Hematopoietic multipotent progenitor cell treated with erythropoietin and hydrocortisone succinate and interleukin-3 and kit ligand, for 4 days (in vitro differentiated cells): ENCODE results near the gene HS3ST3A1.
"Not testable (repeated sequence)": the region's sequence is repeated elsewhere in the genome, so short reads cannot be mapped to it uniquely, and the experiment has no call there.

Experiments used
- DNase-seq: peaks from one replicate; pipeline ENCODE4 v3.0.0-alpha.2; 2015

HS3ST3A1 gene

DNA sequence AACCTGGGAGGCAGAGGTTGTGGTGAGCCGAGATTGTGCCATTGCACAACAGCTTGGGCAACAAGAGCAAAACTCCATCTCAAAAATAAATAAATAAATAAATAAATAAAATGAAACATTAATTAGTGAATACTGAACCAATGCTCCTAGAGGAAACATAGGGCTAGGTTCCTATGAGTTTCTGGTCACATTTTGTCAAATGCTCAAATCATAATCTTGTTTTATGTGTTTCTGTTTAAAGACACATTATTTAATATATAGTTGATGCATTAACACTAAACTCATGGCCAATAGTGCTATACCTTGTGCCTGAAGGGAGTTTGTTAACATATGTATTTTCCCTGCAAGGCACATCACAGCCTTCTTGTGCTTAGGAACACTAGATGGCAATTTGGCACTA is 66.8 kb downstream of the HS3ST3A1 start:
- DNase-seq, result no peak

DNA sequence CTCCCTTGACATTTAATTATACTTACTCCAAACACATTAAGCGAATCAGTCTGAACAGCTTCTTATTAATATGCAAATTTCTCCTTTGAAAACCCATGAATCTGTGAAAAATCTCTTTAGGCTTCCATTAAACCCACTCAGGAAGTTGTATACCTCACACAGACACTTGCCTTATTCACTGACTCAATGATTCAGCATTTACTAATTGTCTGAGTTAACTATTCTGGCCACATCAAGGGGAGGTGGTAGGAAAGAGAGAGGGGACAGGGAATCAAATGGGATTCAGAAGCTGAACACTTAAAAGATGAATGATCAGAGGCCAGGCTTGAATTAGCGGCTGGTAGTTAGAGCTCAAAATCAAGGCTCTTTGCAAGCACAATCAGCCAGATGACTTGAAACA is 70.0 kb downstream of the HS3ST3A1 start:
- no peak for DNase-seq

DNA sequence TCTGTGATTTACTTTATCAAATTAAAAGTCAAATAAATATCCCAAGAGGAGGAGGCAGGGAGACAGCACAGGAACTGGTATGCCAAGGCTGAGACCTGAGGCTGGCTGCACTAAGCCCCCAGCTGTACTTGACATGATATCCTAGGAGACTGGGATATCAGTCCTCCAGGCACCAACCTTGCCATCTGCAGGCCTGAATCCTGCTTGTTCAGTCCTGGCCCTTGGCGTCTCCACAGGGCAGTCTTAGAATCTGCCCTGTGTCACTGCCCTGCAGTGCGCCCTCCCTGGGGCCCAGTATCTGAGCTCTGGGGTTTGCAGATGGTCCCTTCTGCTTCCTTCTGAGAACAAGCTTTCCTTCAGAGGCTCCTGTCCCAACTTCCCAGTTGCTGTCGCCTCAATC is 75.9 kb downstream of the HS3ST3A1 start:
- DNase-seq, result no peak

DNA sequence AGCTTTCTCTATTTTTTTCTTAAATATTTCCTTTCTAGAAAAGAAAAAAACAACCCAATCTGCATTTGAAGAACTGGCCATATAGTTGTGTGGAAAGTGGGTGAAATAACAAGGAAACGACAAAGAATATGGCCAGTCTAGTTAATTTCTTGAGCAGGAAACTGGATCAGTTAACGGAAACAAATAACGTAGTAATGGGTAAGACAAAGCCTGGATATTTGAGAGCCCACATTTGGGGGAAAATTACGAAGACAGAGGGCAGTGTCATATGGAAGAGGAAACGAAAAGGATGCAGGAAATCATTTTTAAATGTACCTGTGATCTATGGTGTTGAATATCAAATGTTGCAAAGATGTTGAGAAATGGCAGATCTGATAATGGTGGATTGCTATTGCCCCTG is 78.6 kb downstream of the HS3ST3A1 start:
- no peak for DNase-seq

DNA sequence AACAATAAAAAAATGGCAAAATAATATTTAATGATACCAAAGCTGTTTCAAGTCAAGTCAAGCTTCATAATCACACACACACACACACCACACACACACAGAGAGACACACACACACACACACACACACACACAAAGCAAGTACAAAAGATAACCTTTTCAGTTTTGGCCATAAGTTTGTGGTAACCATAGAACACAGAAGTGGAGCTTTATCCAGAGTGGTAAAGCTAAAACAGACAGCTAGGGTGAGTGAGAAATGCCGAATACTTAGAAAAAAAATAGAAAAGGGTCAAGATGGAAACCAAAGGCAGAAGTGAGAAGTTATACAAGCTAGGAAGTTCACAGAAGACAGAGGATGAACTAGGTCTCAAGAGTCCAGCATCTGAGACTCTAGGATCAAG is 79.0 kb downstream of the HS3ST3A1 start:
- DNase-seq, result no peak

DNA sequence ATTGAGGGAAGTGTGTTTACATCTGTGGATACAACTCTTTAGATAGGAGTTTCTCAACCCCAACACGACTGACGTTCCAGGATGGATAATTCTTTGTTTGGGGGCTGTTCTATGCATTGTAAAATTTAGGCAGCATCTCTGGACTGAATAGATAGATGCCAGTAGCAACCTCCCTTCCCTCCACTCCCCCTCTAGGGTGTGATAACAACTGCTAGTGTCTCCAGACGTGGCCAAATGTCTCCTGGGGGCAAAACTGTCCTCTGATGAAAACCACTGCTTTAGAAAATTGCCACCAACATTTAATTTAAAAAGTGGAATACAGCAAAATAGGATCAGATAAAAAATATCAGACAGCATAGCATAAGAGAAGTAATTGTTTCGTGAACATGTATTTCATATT is 79.9 kb downstream of the HS3ST3A1 start:
- DNase-seq, result no peak

DNA sequence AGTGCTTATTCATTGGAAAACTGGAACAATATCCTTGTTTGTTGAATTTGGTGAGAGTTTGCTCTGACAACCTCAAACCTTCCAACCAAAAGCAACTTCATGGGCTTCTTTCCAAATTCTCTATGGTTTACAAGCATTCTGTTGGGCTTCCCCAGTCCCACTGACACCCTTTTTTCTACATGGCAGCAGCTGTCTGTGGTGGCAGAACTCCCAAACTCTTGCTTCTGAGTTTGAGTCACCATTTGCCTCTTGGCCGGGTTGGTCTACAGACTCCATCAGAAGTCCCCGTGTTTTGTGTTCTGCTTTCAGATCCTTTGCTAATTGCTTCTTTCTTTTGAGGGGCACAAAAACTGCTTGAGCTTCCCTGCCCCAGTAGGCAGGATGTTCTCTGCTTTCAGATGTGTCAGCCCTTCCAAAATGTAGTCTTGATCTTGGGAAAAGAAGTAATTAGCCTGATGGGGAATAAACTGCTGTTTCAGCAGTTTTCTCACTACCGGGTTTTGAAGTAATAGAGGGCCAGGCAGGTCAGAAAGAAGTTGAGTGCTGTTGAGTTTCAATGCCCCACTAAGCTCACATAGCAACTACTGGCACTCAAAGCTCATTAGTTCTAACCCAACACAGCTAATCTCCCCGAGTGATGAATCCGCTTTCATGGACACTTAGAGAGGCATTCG is 80.7 kb downstream of the HS3ST3A1 start:
- no peak for DNase-seq

DNA sequence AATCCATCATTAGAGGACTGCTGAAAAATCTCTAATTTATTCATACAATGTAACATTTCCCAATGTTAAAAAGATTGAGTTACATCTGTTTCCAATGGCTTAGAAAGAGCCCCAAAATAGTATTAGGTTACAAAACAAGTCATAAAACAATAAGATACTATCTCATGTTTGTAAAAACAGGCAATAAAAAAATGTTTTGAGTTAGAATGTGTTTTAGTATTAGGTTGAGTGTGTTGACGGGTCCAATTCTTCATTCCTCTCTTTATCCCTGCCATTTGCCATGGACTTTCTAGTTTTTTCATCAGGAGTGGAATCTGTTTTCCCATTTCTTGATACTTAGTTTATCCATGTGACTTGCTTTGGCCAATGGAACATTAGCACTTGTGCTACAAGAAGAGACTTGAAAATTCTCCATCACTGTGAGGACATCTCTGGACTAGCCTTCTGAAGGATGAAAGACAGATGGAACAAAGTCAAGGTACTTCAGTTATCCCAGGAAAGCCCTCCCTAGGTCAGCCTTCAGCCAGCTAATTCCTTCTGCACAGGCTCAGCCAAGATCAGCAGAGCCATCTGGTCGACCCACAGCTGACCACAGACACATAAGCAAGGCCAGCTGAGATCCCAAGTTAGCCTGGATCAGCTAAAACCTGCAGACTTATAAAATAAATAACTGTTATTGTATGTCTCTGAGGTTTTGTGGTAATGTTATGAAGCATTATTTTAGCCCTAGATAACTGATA is 83.3 kb downstream of the HS3ST3A1 start:
- DNase-seq, result no peak

DNA sequence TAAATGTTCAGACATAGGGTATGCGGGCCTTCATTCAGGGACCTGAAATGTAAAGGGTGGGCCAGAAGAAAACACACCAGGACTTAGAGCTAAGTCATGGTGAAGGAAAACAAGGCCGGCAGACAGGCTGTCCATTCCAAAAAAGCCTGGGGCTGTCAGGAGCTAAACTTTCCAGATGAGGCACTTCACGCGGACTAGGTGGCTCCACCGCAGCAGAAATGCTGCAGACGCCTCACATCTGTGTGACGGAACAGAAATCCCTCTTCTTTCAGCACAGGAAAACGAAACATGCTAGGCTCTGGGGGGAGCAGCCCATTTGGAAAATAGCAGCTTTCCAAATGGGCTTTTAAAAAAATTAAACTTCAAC is 88.7 kb downstream of the HS3ST3A1 start:
- DNase-seq, result no peak

DNA sequence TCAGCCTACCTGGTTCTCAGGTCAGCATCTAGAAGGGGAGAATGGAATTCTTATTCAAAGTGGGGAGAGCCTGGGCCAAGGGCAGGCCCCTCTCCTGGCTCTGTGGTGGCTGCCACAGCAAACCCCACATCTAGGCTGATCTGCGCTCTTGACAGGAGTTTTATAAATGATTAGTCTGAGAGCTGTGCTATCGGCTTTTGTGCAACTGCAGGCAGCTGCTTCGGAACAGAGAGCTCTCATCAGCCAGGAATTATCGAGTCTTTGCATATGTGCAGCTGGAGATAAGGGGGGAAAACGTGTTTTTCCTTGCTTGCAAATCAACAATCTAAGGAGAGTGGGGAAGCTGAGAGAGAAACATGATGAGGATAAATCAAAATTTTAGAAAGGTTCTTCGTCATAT is 91.7 kb downstream of the HS3ST3A1 start:
- DNase-seq, result peak; percentile 90

DNA sequence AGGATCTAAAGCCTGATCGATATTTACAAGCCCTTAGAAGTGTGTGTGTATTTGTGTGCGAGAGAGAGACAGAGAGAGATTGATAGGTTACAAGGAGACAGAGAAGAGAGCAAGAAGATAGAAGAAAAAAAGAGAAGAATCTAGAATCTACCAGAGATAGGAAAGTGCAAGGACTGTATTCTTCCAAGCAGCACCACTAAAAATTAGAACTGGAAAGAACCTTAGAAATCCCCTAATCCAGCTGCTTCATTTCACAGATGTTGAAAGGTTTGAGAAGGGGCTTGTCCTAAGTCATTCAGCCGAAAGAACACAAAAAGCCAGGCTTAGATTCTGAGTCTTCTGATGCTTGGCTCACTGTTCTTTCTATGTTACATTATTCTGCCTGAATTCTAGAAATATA is 92.2 kb downstream of the HS3ST3A1 start:
- peak; percentile 15 for DNase-seq

DNA sequence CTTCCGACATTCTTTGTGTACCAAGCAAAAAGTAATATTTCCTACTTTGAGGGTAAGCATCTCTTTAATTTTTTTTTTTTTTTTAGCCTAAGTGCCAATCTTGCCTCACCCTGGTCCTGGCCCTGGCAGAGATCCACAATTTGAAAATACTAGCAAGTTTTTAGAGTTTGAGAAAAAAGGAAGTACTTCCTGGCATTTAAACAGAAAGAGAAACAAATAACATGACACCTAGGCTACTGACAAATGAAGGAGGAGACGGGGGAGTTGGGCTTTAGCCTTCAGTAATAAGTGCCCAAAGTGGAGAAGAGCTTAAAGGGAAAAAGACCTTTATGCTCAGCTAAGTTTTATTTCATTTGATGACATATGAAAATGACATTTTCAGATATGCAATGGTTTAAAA is 92.8 kb downstream of the HS3ST3A1 start:
- DNase-seq, result peak; percentile 73

DNA sequence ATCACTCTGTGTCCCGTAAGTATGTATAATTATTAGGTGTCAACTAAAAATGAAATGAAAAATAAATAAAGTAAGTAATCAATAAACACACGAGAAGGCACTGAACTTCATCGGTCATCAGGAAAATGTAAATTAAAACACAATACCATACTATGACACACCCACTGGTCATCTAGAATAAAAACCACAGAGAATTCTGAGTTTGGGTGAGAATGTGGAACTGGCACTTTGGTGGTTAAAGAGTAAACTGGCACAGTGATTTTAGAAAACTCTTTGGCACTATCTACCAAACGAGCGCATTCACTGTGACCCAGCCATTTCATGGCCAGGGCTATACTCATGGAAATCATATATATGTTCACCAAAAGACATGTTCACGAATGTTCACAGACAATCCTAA is 98.2 kb downstream of the HS3ST3A1 start:
- DNase-seq, result no peak

DNA sequence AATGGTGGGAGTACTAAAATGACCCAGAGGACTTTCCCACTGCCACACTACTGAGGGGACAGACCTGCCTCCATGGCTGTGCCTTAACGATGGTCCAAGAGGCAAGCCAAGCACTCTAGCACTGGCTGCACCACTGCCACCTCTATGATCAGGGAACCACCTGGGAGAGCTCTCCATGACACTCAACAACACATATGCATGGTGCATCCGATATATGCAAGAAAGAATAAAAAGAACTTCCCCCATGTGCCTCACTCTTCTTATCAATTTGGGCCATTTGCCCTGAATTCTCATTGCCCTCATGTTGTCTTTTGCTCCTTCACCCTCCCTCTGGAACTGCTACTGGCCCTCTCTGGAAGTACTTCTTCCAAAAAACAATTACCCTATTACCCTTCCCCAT is 99.5 kb downstream of the HS3ST3A1 start:
- DNase-seq, result no peak

DNA sequence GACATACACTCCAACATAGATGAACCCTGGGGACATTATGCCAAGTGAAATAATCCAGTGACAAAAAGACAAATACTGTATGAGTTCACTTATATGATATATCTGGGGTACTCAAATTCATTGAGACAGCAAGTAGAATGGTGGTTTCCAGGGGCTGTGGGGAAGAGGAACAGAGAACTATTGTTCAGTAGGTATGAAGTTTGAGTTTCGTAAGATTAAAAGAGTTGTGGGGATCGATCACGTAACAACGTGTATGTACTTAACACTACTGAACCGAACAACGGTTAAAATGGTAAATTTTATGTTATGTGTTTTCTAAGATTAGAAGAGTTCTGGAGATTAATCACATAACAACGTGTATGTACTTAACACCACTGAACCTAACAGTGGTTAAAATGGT is 100.8 kb downstream of the HS3ST3A1 start:
- DNase-seq, result no peak

DNA sequence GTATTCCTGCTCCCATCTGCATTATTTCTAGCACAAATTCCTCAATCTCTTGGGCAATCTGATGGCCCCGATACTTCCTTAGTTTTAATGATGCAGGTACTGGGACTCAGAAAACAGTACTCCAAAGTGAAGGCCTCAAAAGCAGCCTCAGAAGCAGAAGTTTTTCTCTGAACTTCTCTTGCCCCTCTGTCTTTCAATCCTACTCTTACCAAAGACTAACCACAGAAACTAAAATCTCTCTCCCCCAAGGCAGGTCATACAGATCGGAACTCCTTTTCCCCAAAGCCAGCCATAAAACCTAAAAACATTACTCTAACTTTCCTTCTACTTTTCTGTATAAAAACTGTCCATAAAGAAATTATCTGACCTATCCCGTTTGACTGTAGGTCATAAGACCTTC is 103.5 kb downstream of the HS3ST3A1 start:
- DNase-seq, result no peak

DNA sequence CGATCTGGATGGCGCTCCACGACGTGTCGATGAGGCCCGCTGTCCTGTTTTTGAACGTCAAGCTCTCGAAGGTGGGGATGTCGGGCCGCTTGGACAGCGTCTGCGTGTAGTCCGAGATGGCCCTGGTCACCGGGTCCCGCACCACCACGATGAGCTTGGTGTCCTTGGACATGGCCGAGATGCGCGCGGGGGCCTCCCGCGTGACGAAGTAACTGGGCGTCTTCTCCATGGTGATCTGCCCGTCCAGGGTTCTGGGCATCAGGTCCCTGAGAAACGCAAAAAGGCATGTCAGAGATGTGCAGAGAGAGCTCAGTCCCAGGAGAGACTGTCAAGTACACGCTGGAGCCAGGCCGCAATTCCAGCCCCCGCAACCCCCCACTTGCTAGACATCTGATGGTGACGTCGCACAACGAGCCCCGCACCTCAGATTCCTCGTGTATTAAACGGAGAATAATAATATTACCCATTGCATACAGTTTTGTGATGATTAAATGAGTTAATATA is 105.1 kb downstream of the HS3ST3A1 start:
- DNase-seq, result not testable (repeated sequence)

DNA sequence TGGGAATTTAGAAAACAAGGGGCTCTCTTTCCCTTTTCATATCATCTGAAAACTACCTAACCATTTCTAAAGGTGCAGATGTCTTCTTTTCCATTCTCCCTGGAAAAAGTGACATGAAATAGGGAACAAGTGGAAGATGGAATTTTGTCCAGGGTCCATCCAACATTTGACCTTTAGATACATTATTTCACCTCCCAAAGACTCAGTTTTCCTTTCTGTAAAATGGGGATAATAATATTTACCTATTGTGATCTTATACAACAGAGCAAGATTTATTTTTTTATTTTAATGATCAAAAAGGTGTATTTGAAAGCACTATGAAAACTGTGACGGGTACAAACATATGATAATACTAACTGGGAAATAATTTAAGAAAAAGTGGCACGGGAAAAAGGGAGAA is 106.3 kb downstream of the HS3ST3A1 start:
- DNase-seq, result no peak

DNA sequence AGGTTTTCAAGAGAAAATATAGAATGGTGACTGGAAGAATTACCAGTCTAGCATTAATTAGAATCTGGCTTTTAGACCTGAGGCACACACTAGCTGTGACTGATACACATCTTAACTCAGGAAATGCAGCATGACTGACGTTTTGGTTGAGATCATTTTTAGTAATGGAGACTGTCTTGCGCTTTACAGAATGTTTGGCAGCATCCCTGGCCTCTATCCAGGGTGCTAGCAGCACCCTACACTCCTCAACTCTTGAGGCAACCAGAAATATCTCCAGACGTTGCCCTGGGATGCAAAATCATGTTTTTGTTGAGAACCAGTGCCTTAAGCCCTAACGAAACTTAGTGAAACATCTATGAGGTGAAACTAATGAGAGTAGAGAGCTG is 109.0 kb downstream of the HS3ST3A1 start:
- DNase-seq, result no peak

DNA sequence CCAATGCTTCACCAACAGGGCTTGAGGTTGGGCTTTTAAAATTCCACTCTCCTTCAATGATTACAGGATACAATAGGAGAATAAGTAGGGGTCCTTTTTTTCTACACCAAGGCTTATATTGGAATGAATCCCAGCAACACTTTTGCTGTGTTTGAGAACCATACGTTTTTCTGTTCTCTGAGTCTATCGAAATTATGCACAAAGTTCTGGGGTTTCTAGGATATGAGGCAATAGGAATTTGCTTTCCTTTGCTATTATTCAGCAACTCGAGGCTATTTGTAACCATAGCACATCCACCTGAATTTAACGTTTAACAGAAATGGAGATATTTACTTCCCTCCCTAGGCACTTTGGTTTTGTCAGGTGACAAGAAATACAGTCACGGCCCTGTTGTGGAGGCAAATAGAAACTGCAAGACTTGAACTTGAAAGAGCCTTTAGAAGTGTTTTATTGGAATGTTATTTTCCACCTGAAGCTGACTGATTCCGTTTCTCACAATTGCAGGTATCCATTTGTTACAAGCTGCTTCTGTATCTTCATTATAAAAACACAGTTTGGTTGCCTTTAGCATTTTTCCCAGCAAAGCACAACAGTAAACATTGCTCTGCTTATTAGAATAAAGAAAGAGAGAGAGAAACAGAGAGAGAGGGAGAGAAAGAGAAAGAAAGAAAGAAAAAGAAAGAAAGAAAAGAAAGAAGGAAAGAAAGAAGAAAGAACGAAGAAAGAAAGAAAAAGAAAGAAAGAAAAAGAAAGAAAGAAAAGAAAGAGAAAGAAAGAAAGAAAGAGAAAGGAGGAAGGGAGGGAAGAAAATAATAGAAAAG is 109.6 kb downstream of the HS3ST3A1 start:
- DNase-seq, result peak; percentile 27

DNA sequence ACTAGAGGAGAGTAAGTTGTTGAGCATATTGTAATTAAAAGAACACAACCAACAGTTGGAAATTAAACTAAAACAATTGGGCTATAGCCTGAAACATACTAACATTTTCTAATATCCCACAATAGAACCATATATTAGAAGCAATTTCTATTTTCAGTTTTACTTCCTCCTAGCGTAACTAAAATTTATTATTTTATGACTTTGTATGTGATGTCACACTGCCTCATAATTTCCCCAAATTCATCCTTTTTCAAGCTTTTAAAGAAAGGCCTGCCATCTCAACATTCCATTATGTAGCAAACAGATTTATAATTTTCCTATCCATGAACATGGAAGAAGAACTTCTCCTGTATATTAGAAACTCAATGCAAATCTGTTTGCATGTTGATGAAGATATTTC is 110.2 kb downstream of the HS3ST3A1 start:
- no peak for DNase-seq

DNA sequence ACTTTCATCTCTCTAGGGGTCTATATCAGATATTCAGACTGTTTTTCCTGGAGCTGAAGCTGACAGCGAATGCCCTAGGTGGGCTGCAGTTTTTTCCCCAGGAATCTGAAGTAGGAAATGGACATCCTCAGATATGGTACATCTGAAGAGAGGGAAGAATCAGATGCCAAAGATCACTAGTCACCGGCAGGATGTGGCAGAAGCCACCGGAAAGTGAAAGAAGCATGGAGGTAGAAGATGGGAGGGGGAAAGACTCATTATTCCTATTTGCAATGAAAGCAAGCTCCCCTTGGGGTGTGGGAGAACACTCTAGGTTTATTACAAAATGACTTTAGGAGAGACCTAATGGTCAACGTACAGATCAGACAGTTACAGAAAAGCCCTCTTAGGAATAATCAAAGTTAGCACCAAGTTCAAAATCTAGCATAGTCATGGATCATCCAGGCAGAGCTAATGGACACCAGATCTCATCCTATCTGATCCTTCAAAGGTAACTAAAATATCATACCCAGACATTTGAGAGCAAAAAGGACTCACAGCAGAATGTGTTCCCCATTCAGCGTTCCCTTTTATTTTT is 110.7 kb downstream of the HS3ST3A1 start:
- no peak for DNase-seq

DNA sequence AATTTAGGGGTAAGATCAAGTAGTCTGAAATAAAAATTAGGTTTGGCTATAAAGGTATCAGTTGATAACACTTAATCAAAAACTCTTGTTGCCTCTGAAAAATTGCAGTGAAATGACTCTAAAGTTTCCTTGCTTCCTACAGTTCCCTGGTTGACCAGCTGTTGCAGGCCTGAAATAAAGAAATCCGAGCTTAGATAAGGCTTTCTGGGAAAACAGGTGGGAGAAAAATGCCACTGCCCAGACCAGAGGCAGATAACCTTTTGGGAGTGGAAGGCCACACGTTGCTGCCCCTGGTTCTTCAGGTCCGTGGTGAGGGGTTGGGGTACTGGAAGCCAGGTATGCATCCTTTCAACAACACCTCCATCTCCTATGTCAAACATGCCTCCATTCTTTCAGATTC is 111.3 kb downstream of the HS3ST3A1 start:
- no peak for DNase-seq

DNA sequence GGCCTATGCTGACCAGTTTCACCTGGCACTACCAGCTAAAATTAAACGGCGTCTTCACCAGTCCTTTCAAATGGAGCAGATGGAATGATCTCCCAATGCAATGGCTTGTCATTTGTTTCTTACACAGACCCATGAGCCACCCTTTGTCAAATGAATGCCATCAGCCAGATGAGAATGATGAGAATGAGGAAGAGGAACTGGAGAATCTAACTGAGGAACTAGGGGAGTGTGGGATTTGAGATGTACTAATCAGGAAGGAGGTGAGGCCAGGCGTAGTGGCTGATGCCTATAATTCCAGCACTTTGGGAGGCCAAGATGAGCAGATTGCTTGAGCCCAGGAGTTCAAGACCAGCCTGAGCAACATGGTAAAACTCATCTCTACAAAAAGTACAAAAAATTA is 116.4 kb downstream of the HS3ST3A1 start:
- no peak for DNase-seq
